Stimulated activated CD8-positive, alpha-beta memory T cell treated with anti-CD3 and anti-CD28 coated beads, Interleukin-4, amount 100 ng/mL, for 4 hours (primary cell): ENCODE measurements around the gene EMD.
"Not testable (repeated sequence)": the region's sequence is repeated elsewhere in the genome, so short reads cannot be mapped to it uniquely, and the experiment has no call there.

Source experiments
- DNase-seq, 2 donors: peaks; one replicate each; pipeline ENCODE4 v3.0.0-alpha.2; 2020; ENCODE audit warnings: low read depth in 2 of 2, low spot score in 1 of 2

Gene EMD

GRCh38 chrX:154371017-154371788 is 7.9 kb upstream of the EMD start:
- peak; percentile 77 to 88 for DNase-seq

GRCh38 chrX:154371789-154372300 is 7.2 kb upstream of the EMD start:
- no peak for DNase-seq

GRCh38 chrX:154372612-154373022 is 6.5 kb upstream of the EMD start:
- DNase-seq, result no peak

GRCh38 chrX:154373340-154374306 is 5.5 kb upstream of the EMD start:
- no peak for DNase-seq

- no peak for DNase-seq
Measured at GRCh38 chrX:154374313-154375155, 4.6 kb upstream of the EMD start, which contains the start of gene FLNA. FLNA (minus strand) TSS chrX:154374634; CDS start chrX:154371245, 3,389 bp downstream.

- no peak for DNase-seq
Measured at GRCh38 chrX:154375156-154375504, 4.0 kb upstream of the EMD start.

GRCh38 chrX:154376774-154377173 is 2.3 kb upstream of the EMD start:
- no peak for DNase-seq

- no peak for DNase-seq
Measured at GRCh38 chrX:154378059-154378798, 866 bp upstream of the EMD start.

- DNase-seq, result no peak
Measured at GRCh38 chrX:154379569-154379951, 465 bp downstream of the EMD start.

GRCh38 chrX:154380153-154380552 is 1.1 kb downstream of the EMD start:
- no peak for DNase-seq

GRCh38 chrX:154380787-154381186 is 1.7 kb downstream of the EMD start:
- no peak for DNase-seq

- DNase-seq, result no peak
Measured at GRCh38 chrX:154381271-154381670, 2.2 kb downstream of the EMD start.

GRCh38 chrX:154382483-154383069 is 3.5 kb downstream of the EMD start:
- DNase-seq, result no peak

GRCh38 chrX:154383359-154384283 is 4.5 kb downstream of the EMD start:
- no peak for DNase-seq

- no peak for DNase-seq
Measured at GRCh38 chrX:154384284-154384892, 5.3 kb downstream of the EMD start.

- not testable (repeated sequence) for DNase-seq
Measured at GRCh38 chrX:154388094-154388493, 9.0 kb downstream of the EMD start.

GRCh38 chrX:154388649-154389048 is 9.6 kb downstream of the EMD start:
- DNase-seq, result not testable (repeated sequence)
